Fibroblast of the aortic adventitia (primary cell): ENCODE results near the gene CIC. TPM values are rescaled to one million over a fixed set of nuclear protein-coding genes. Genes with fewer than 3 reads are reported as not detected.

ENCODE experiments used
- DNase-seq: peaks from one replicate; pipeline ENCODE4 v3.0.0-alpha.2; 2010; ENCODE audit warnings: low read depth
- H3K4me3 ChIP-seq: 2 replicates; pipeline ENCODE4 v1.5.1; 2011; ENCODE audit warnings: low read depth, mild to moderate bottlenecking, control low read depth, low read length, moderate library complexity
- total RNA-seq: library from RNA; depleted of rRNA; stranded (reverse); fragments of >200 nt; gene quantifications from 2 replicates; pipeline ENCODE4 v1.2.3, GENCODE V29; 2012; ENCODE audit warnings: low replicate concordance
- TF ChIP-seq, protein P1 (sequence below): IDR thresholded peaks from 2 replicates; pipeline ENCODE4 v1.5.1; 2011; ENCODE audit warnings: mild to moderate bottlenecking, low read length, control low read depth, inconsistent platforms; ENCODE audit not compliant: insufficient read depth

Gene CIC
- total RNA-seq, 1 donor: 35.3 TPM

DNA sequence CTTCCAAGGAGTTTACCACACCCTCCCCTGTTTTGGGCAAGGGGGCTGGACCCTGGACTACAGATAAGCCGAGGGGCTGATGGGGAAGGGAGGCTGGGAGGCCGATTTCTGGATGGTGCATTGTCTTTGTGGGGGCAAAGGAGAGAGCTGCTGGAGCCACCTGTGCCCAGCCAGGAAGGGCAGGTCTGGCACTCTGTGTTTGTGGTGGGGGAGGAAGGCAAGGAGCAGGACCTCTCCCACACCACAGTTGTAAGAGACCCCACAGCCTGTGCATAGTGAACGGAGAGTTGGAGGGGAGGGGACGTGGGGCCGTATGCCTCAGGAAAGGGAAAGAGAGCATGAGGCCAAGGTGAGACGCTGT, 16.9 kb downstream of the CIC start:
- peak overlapping the region; percentile 84 for H3K4me3 ChIP-seq
- TF ChIP-seq, protein P1, sequence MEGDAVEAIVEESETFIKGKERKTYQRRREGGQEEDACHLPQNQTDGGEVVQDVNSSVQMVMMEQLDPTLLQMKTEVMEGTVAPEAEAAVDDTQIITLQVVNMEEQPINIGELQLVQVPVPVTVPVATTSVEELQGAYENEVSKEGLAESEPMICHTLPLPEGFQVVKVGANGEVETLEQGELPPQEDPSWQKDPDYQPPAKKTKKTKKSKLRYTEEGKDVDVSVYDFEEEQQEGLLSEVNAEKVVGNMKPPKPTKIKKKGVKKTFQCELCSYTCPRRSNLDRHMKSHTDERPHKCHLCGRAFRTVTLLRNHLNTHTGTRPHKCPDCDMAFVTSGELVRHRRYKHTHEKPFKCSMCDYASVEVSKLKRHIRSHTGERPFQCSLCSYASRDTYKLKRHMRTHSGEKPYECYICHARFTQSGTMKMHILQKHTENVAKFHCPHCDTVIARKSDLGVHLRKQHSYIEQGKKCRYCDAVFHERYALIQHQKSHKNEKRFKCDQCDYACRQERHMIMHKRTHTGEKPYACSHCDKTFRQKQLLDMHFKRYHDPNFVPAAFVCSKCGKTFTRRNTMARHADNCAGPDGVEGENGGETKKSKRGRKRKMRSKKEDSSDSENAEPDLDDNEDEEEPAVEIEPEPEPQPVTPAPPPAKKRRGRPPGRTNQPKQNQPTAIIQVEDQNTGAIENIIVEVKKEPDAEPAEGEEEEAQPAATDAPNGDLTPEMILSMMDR: no peak
- no peak for DNase-seq

- peak overlapping the region; percentile 84 for H3K4me3 ChIP-seq
- DNase-seq: peak; percentile 63
- TF ChIP-seq, protein P1: no peak
These were observed 17.4 kb downstream of the CIC start for GRCh38 chr19:42286349-42287016.

- no peak for DNase-seq
- H3K4me3 ChIP-seq: no peak overlapping the region
- TF ChIP-seq, protein P1: no peak
These were observed 18.2 kb downstream of the CIC start for GRCh38 chr19:42287017-42287826.

DNA sequence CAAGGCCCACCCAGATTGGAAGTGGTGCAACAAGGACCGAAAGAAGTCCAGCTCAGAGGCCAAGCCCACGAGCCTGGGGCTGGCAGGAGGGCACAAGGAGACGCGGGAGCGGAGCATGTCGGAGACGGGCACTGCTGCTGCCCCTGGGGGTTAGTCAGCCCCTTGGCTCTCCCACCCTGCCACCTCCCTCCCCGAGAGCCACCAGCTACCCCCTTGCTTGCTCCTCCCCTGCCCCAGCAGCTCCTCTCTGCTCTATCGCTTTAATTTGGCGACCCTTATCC, 18.7 kb downstream of the CIC start:
- H3K4me3 ChIP-seq: no peak overlapping the region
- TF ChIP-seq, protein P1: no peak
- DNase-seq: no peak

DNA sequence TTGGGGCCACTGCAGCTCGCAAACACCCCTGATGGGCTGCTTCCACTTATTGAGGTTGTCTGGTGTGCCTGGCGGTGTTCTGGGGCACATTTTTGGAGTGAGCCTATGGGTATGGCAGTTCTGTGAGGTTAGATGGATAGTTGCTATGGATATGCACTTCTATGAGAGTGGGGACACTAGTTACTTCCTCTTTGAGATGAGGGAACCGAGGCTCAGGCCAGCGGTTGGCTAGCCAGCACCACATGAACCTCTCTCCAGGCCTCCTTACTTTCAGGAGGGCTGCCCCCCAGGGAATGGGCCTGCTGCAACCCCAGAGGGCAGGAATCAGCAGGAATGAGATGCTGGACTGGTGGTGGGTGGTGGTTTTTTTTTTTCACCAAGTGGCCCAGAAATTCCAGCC, 19.3 kb downstream of the CIC start:
- no peak for DNase-seq
- TF ChIP-seq, protein P1: no peak
- no peak overlapping the region for H3K4me3 ChIP-seq

GRCh38 chr19:42288881-42289555, 20.0 kb downstream of the CIC start:
- H3K4me3 ChIP-seq: no peak overlapping the region
- DNase-seq: no peak
- TF ChIP-seq, protein P1: no peak
